Pulmonary artery endothelial cell (primary cell): ENCODE data around the gene FTSJ3. TPM values are rescaled to one million over a fixed set of nuclear protein-coding genes. Genes with fewer than 3 reads are reported as not detected.
"Not testable (repeated sequence)": the region's sequence is repeated elsewhere in the genome, so short reads cannot be mapped to it uniquely, and the experiment has no call there.

Experiments used
- DNase-seq: peaks from one replicate; pipeline ENCODE4 v3.0.0-alpha.2; 2011; ENCODE audit warnings: low read depth, low spot score
- total RNA-seq: library from RNA; depleted of rRNA; stranded (reverse); fragments of >200 nt; gene quantifications from 2 replicates; pipeline ENCODE4 v1.2.3, GENCODE V29; 2014

The FTSJ3 gene
- total RNA-seq, 1 donor from 2014 or later, result 64.3 TPM

GRCh38 chr17:63827801-63828221 lies 348 bp upstream of the FTSJ3 start:
- DNase-seq, result no peak

- DNase-seq, result no peak
Measured at GRCh38 chr17:63826468-63827001, 928 bp downstream of the FTSJ3 start.

- DNase-seq, result no peak
Measured at GRCh38 chr17:63824362-63824761, 3.1 kb downstream of the FTSJ3 start.

GRCh38 chr17:63823659-63824331 lies 3.7 kb downstream of the FTSJ3 start:
- DNase-seq, result no peak

GRCh38 chr17:63822537-63822936 lies 4.9 kb downstream of the FTSJ3 start:
- DNase-seq, result no peak

GRCh38 chr17:63821804-63822203 lies 5.7 kb downstream of the FTSJ3 start:
- DNase-seq, result no peak

- DNase-seq, result no peak
Measured at GRCh38 chr17:63820963-63821561, 6.4 kb downstream of the FTSJ3 start.

- no peak for DNase-seq
Measured at GRCh38 chr17:63819585-63820537, 7.6 kb downstream of the FTSJ3 start.

- DNase-seq, result no peak
Measured at GRCh38 chr17:63819131-63819530, 8.3 kb downstream of the FTSJ3 start.

GRCh38 chr17:63817736-63818385 lies 9.6 kb downstream of the FTSJ3 start:
- DNase-seq, result no peak

- no peak for DNase-seq
Measured at GRCh38 chr17:63816669-63817068, 10.8 kb downstream of the FTSJ3 start.

GRCh38 chr17:63816123-63816522 lies 11.3 kb downstream of the FTSJ3 start:
- no peak for DNase-seq

- no peak for DNase-seq
Measured at GRCh38 chr17:63809970-63810369, 17.5 kb downstream of the FTSJ3 start.

GRCh38 chr17:63805591-63805990 lies 21.9 kb downstream of the FTSJ3 start:
- DNase-seq, result no peak

GRCh38 chr17:63804328-63804727 lies 23.1 kb downstream of the FTSJ3 start:
- no peak for DNase-seq

GRCh38 chr17:63800783-63801182 lies 26.7 kb downstream of the FTSJ3 start:
- no peak for DNase-seq

GRCh38 chr17:63798572-63799106 lies 28.8 kb downstream of the FTSJ3 start:
- DNase-seq, result no peak

- DNase-seq, result not testable (repeated sequence)
Measured at GRCh38 chr17:63796375-63796774, 31.1 kb downstream of the FTSJ3 start.

GRCh38 chr17:63792055-63792729 lies 35.3 kb downstream of the FTSJ3 start:
- no peak for DNase-seq

- DNase-seq, result no peak
Measured at GRCh38 chr17:63790057-63790456, 37.4 kb downstream of the FTSJ3 start.
